Ramos (cell line): ENCODE measurements around the gene BDKRB2.

Source experiments
- in situ Hi-C: fragments of 300-500 bp; cut with MboI; formaldehyde crosslinking; loops from one replicate; pipeline ENCODE4 v1.14.3; 2022; ENCODE audit warnings: low sequenced_read_pairs; ENCODE audit not compliant: unreplicated experiment

BDKRB2 gene

DNA sequence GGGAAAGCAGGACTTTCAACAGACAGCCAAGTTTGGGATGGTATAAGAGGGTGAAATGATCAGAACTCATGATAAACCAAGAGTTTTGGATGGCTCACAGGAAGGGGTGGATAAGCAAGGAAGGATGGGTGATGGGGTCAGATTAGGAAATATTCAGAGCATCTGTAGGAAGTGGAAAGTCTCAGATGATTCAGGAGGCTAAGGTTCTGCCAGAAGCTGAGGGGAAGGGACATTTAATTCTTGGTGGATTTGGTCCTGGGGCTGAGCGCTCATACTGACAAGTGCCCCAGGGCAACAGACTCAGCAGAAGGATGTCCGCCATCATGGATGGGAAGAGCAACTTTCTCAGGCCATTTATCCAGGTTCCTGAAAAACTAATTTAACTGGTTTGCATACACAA, 28.4 kb upstream of the BDKRB2 start:
- in situ Hi-C loops, result no loop called here

DNA sequence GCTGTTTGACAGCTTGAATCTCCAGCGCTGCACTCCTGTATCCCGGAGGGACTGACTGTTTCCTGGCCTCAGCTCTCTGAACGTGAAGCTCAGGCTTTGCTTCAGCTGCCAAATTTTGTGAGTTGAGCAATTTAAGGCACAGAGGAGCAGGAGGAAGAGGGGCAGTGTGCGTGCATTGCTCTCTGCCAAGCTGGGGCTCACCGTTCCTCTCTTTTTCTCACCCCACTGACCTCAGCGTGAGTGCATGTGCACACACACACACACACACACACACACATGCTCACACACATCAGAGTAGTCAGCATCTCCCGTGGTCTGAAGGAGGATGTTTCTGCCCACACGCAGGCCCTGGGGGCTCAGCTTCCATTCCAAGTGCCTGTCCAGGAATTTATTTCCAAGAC, 27.8 kb upstream of the BDKRB2 start:
- in situ Hi-C loops, result no loop called here

DNA sequence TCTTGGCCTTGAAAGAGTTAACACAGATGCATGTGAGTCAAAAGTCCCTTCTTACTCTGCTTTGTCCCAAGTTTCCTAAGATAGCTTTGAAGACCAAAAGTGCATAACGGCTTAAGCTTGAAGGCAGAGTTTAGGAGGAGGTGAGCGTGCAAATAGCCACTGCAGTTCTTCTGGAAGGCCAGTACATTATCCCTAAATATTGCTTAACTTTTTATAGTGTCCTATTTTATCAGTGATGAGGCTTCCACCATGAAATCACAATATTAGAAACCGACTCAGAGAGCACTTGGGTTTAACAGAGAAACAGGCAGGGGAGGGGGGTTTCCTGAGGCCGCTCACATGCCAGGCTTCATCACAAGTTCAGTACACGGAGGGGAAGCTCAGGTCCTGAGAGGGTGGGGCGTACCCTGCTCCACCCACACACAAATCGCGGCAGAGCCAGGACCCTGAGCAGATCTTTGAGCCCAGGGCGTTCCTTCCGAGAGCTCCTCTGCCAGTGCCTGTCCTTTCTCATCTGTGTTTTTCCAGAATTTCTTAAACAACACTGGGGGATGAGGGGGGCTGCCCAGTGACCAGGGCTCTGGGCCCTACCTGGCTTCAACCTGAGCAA, 26.8 kb upstream of the BDKRB2 start:
- in situ Hi-C loops, result no loop called here

DNA sequence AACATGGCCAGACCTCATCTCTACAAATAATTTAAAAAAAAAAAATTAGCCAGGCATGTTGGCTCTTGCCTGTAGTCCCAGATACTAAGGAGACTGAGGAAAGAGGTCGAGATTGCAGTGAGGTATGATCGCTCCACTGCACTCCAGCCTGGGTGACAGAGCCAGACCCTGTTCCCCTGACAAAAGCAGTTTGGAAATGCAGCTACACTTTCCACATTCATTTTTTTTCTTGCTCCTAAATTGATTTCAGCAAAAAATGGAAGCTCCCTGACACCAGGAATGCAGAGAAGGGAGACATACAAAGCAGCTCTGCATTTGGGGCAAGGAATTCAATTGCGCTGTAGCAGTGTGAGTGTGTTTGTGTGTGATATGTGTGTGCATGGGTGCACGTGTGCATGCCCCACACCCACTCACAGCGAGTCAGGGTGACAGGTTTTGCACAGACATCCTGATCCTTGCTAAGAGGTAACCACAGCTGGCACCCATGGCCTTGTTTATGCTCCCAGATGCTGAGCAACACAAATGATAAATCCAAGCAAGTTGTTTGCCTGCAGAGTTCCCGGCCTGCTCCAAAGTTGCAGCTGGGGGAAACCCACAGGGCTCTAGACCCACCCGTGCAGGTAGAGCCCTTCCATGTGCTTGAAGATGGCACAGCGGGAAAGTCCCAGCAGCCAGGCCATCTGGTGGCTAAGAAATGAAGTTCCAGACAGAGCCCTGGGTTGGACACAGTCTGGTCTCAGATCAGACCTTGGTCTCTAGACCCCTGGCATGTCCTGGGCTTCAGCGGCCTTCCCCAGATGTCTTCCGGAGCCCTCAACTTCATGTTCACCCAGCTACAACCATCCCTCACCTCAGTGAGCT, 25.9 kb upstream of the BDKRB2 start:
- in situ Hi-C loops, result no loop called here

DNA sequence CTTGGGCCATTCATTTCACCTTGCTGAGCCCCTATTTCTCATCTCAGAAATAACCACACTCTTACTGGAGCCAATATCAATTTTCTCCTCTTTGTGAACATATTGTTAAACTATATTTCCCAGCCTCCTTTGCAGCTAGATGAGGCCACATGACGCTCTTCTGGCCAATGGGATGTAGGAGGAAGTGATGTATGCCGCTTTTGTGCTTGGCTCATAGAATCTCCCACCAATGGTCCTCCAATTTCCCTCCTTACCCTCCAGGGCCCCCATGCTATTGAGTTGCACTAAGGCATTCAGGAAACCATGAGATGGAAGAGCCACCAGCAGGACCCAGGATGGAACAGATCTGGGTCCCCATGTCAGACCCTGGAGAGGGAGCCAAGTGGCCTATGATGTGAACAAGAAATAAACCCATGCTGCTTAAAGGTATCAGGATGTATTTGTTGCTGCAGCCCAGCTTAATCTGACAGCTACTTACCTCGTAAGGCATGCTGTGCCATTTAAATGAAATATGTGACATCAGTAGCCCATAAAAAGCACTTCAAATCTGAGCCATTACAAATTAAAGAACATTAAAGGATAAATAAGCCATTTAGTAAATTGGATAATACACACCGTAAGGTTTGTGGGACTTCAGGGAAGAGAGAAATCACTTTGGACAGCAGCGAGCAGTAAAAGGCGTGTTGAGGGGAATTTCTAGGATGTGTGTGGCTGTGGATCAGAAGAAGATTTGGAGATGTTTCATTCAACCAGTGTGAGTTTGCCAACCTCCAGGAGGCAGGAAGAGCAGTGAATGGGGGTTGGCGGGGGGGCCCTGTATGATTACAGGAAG, 24.4 kb upstream of the BDKRB2 start:
- in situ Hi-C loops, result no loop called here

DNA sequence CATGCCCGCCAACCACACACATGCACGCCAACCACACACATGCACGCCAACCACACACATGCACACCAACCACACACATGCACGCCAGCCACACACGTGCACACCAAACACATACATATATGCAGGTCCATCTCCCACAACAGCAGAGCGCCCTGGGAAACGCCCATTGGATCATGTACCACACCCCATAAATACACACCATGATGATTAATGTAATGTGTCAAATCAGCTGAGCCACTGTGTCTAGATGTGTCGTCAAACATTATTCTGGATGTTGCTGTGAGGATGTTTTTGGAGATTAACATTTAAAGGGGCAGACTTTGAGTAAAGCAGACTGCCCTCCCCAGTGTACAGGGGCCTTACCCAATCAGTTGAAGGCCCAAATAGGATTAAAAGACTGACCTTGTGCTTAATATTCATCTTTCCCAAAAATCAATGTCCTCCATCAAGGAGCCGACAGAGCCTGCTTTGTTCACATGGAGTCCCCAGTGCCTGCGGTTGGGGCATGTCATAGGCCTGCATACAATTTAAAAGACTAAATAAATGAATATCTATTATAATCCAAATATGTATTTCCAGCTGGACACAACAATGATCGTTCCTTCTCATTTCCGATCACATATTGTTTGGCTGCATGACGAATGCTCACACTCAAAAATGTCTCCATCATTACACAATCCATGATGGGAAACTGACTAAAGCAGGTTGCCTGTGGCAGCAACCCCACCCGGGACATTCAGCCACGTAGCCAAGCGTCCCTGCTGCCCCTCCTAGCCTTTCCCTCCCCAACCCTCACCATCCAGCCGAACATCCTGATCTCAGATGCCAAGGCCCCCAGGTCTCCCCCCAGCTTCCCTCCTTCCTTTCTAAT, 23.2 kb upstream of the BDKRB2 start:
- in situ Hi-C loops, result no loop called here

DNA sequence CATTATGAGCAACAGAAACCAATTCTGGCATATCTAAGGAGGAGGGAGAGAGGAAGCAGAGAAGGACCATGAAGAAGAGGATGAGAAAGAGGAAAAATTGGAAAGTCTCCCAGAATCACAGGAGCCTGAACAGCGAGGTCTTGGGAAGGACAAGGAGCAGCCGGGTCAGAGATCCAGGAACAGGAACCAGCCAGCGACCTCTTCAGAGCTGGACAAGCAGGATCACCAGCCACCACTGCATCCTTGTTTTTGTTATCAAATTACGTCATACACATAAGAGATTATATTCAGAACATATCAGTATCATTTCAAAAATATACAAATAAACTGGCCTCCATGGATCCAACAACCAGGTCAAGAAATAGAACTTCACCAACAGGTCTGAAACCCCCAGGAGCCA, 22.1 kb upstream of the BDKRB2 start:
- in situ Hi-C loops, result no loop called here

DNA sequence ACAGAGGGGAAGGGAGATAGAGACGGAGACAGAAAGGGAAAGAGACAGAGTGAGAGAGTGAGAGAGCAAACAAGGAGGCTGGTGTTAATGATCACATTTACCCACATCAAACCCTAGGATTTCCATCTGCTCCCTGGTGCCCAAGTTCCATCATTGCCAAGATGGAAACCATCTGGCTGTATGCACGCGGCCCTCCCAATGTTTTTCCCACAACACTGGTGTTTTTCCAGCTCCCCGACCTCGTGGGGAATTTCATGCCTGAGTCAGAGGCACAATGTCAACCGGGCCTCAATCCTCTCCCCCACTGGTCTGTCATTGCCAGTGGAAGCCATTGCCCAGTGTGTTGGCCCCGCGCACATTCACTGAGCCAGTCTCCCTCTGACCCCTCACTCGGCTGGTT, 19.9 kb upstream of the BDKRB2 start:
- in situ Hi-C loops, result no loop called here

DNA sequence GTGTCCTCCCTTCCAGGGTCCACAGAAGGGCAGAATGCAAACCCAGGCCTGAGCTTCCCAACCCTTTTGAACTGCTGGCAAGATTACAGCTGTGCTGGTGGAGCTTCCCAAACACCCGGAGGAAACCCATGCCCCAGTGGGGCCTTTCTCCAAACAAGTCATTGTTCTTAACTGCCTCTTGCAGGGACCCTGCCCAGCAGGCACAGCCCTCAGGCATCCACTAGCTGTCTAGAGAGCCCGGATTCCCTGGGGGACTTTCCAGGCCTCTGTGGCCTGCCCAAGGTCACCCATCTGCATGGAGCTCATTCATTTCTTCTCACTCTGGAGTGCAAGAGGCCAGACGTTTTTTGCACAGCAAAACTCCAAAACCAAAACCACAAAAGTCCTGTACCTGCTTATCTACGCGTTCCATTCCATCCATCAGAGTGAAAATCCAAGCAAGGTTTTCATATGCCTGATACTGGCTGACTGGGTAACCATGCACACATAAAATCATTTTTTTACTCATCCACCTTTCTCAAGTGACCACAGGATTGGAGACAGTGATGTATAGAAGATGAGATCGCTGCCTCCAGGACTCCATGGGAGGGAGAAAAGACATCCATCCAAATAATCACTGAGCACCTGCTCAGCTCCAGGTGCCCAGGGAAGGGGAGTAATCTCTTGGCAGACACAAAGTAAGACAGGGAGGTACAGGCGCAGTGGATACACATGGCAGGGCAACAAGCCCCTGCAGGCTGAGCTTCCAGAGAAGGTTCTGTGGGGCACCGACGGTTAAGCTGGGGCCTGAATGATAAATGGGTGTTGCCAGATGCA, 17.2 kb upstream of the BDKRB2 start:
- in situ Hi-C loops, result no loop called here

DNA sequence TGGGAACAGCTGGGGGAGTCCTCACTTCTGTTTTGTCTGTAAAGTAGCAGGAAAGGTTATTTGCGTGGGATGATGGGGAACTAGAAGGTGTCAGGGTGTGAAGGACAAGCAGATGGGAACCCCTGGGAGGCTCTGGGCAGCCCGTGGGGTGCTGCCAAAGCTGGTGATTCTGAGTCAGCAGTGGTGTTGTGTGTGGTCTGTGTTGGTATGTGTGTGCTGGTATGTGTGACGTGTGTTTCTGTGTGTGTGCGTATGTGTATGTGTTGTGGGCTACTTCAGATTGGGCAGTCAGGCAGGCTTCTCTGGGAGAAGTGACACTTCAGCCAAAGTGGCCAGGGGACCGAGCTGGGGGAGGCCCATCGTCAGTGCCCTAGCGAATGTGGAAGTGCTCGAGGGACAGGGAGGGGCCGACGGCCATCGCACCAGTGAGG, 15.3 kb upstream of the BDKRB2 start:
- in situ Hi-C loops, result no loop called here

DNA sequence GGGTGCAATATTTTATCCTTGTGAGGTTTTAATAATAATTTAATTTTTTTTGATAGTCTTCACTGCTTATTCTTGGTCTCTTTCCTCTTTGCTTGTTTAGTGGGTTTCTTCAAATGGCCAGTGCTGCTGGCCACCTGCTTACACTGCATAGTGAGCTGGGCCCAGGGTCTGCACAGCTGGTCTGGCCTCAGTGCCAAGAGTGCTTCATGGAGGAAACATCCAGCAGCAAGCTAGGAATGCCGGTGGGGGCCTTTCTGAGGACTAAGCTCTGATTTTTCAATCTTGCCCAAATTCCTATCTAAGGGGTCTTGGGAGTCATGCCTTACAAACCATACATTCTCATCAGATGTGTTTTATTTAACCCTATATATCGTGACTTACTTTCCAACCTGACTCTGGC, 13.3 kb upstream of the BDKRB2 start:
- in situ Hi-C loops, result no loop called here

DNA sequence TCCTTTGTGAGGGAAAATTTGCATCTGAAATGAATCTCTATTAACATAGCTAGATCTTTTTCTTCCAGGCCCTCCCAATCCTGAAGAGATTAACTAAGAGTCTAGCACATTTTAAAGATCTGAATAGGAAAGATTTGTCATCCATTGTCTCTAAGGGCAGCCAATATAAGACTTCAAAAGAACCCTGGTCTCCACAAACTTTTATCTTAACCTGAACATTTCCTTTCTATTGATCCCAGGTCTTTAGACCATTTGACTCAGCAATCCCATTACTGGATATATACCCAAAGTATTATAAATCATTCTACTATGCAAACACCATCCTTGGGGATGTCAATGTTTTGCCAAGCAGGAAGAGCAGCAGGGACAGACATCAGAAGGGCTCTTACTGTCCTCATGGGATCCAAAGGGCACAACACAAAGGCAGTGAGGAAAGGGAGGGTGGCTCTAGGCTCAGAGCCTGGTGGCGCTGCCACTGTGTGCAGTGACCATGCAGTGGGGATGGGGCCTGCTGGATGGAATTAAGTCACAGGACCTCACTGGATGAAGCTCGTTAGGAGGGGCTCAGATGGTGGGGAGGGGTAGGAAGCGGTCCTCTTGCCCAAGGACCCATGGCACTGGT, 12.7 kb upstream of the BDKRB2 start:
- in situ Hi-C loops, result no loop called here

DNA sequence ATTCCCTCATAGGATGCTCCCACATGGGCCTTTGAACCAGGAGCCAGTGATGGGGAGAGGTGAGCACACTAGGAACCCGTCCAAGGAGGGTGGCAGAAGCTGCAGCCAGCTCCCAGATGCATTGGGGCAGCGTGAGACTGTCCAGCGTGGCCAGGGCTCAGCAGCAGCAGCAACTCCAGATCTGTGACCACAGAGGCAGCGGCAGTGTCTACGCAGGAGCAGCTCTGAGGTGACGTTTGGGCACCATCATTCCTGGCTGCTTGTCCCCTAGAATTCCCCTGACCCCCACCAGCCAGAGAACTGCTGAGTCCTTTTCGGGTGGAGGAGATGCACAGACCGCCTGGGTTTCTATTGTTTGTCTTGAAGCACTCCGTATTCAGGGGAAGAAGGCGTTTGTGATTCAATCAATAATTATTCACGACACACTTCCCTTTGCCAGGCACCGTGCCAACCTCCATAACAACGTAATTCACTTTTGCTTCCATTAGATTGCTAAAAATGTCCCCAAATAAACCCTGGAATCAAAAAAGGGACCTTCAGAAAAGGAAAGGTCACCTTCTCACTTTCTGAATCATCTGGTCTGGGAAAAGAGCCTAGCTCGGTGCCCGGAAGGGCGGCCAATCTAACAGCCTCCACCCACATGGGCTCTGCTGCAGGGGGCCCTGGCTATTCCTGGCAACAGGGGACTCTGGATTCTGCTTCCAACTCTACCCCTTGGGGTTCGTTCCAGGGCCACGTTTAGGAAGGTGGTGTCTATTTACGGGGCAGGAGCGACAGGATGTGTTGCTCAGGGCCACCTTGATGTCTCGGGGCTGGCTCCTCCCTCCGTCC, 11.4 kb upstream of the BDKRB2 start:
- in situ Hi-C loops, result no loop called here

DNA sequence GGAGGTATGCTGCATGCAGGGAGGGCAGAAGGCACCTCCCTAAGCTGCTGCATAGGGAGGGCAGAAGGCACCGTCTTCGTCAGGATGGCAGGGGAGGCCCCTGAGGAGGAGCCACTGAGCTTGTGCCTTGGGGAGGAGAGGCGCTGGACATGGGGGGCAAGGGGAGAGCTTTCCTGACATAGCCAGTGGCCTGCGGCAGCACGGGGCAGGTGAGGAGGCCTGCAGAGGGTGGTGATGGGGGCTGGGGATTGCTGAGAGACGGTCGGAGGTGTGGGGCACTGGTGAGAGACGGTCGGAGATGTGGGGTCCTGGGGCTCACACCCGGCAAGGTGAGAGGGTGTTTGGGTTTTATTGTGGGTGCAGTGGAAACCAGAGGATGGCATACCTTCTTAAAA, 10.4 kb upstream of the BDKRB2 start:
- in situ Hi-C loops, result no loop called here

DNA sequence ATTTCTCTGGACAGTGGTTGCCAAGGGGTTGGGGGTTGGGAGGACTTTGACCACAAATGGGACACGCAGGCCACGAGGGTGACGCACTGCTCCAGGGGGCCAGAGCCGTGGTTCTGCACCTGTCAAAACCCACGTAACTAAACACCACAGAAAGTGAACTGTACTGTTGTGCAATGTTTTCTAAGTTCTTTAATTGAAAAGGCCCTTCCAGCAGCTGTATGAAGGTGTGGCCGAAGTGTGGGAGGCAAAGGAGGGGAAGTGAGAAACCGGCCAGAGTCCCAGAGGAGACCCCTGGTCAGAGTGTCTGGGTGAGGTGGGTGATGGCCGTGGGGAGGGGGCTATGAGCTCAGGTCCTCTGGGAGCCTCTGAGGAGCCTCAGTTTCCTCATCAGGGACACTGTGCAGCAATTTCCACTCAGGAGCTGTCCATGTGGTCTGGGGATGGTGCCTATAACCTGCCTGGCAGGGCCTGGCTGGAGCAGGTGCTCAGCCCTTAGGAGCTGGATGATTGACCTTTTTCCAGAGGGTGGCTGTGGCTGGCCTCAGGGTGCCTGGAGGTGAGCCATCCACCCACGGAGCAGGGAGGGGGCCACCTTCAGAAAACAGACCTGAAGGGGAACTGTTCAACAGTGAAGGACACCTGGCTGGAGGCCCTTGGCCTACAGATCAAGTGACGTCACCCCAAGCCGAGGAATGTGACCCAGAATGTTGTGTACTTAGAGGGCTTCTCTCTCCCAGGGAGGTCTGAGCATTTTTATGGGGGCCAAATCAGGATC, 9.8 kb upstream of the BDKRB2 start:
- in situ Hi-C loops, result no loop called here

DNA sequence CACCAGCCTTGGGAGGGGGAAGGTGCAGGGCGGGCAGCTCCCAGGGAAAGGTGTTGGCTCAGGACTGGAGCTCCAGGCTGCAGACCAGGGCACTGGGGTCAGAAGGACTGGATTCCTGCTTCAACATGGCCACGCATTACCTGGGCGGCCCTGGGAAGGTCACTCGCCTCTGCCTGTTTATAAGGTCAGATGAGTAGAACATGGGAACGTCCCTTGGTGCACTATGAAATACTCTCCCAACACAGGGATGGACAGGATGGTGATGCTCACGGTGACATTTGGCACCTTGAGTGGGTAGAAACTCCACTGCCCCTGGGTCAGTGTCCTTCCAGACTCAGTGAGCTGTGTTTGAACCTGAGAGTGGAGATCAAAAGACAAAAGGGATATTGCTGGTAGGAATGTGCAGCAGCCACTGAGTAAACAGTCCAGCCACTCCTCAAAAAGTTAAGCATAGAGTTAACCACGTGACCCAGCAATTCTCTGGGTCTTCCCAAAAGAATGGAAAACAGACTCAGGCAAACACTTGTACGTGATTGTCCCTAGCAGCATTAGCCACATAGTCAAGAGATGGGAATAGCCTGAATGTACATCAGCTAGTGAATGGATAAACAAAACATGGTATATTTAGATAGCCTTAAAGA, 9.1 kb upstream of the BDKRB2 start:
- in situ Hi-C loops, result no loop called here
